Natural killer cell (primary cell): ENCODE data around the gene ELOF1. TPM values are rescaled to one million over a fixed set of nuclear protein-coding genes. Genes with fewer than 3 reads are reported as not detected.

Source experiments
- ATAC-seq, 3 donors: fragments of 150-1000 bp in 2 of 3; fragments of 200-7000 bp in 1 of 3; cut with Tn5 transposase; 1 replicate in 1 of 3; 2 replicates in 2 of 3; pipeline ENCODE4 v1.10.0; 2021; ENCODE audit warnings: mild to moderate bottlenecking in 2 of 3, moderate library complexity in 2 of 3
- DNase-seq, 2 donors: peaks; one replicate each; pipeline versions ENCODE4 v3.0.0 to v3.0.0-alpha.2; 2013 to 2021; ENCODE audit warnings: mixed read lengths in 1 of 2
- H3K27ac ChIP-seq: one replicate; pipeline ENCODE4 v1.5.1; 2013; ENCODE audit warnings: mild to moderate bottlenecking, low read length
- H3K27me3 ChIP-seq: one replicate; pipeline ENCODE4 v1.6.1; 2013; ENCODE audit warnings: low read length; ENCODE audit not compliant: control insufficient read depth, insufficient read depth
- H3K36me3 ChIP-seq: one replicate; pipeline ENCODE4 v1.6.1; 2013; ENCODE audit warnings: low read length; ENCODE audit not compliant: control insufficient read depth, insufficient read depth
- H3K4me1 ChIP-seq: one replicate; pipeline ENCODE4 v1.6.1; 2013; ENCODE audit warnings: low read length; ENCODE audit not compliant: control insufficient read depth, insufficient read depth
- H3K4me3 ChIP-seq: one replicate; pipeline ENCODE4 v1.5.1; 2013; ENCODE audit warnings: low read length
- H3K9me3 ChIP-seq: one replicate; pipeline ENCODE4 v1.6.1; 2013; ENCODE audit warnings: low read length; ENCODE audit not compliant: control insufficient read depth, insufficient read depth
- H3K27ac Mint-ChIP-seq, 2 donors: one replicate each; pipeline ENCODE4 v1.8.0; 2022; ENCODE audit warnings: mild to moderate bottlenecking in 2 of 2, mixed read lengths in 2 of 2, moderate library complexity in 1 of 2
- H3K27me3 Mint-ChIP-seq, 2 donors: one replicate each; pipeline ENCODE4 v1.8.0; 2022; ENCODE audit warnings: low read depth in 2 of 2, mixed read lengths in 2 of 2
- H3K36me3 Mint-ChIP-seq: one replicate; pipeline ENCODE4 v1.8.0; 2022; ENCODE audit warnings: mixed read lengths
- H3K4me1 Mint-ChIP-seq, 2 donors: one replicate each; pipeline ENCODE4 v1.8.0; 2022; ENCODE audit warnings: mixed read lengths in 2 of 2
- H3K4me3 Mint-ChIP-seq: one replicate; pipeline ENCODE4 v1.8.0; 2022; ENCODE audit warnings: mild to moderate bottlenecking, moderate library complexity, mixed read lengths
- H3K9me3 Mint-ChIP-seq, 2 donors: one replicate each; pipeline ENCODE4 v1.8.0; 2022; ENCODE audit warnings: mixed read lengths in 2 of 2
- CTCF ChIP-seq: fragments of 200-600 bp; IDR thresholded peaks from one replicate; pipeline ENCODE4 v1.8.0; 2022; ENCODE audit warnings: antibody characterized with exemption
- whole genome bisulfite sequencing: methylation state at CpG from one replicate; pipeline ENCODE4 v1.1.7; 2013; ENCODE audit warnings: missing lambda C conversion rate; ENCODE audit not compliant: insufficient coverage; 5-methylcytosine and 5-hydroxymethylcytosine counted together
- intact Hi-C: fragments of 100-400 bp; cut with micrococcal nuclease; formaldehyde crosslinking; loops from one replicate; pipeline ENCODE4 v1.14.2; 2022
- total RNA-seq, 4 donors: library from RNA; stranded (reverse); fragments of 120-200 nt in 1 of 4; gene quantifications; one replicate each; pipeline versions ENCODE4 v1.2.3 to v1.2.4, GENCODE V29; 2013 to 2022

ELOF1 gene
- total RNA-seq, 3 donors from 2014 or later (not counting 1 experiment from before 2014, with no cell fraction given): 46.4 to 54.2 (median 50.0) TPM

- Mint-ChIP-seq H3K4me1 (peaks cover 15 to 19% of the 10 kb centered on the region in 2 donors), H3K27ac (peak overlapping the region in 1 of 2 donors; percentile 88), H3K9me3 (no peaks in the 10 kb centered on the region), H3K27me3 (no peaks in the 10 kb centered on the region), H3K36me3 (no peaks in the 10 kb centered on the region), H3K4me3 (peak overlapping the region; percentile 56)
- H3K9me3 ChIP-seq: no peaks in the 10 kb centered on the region
- intact Hi-C loops: loop anchor here (10.0 kb wide), 1 partner anchor 133 kb away; the partner anchor contains the start of gene SWSAP1
- H3K4me3 ChIP-seq: no peak overlapping the region
- DNase-seq (no peak), ATAC-seq (no peak)
- TF ChIP-seq CTCF: no peak
- H3K4me1 ChIP-seq: peaks cover 16% of the 10 kb centered on the region
- no peaks in the 10 kb centered on the region for H3K27me3 ChIP-seq
- WGBS: 98% methylated on average over 17 of the region's 18 CpGs
- no peak overlapping the region for H3K27ac ChIP-seq
- H3K36me3 ChIP-seq: peaks cover 5% of the 10 kb centered on the region
Measured at GRCh38 chr19:11507370-11508078, 51.5 kb downstream of the ELOF1 start.

DNA sequence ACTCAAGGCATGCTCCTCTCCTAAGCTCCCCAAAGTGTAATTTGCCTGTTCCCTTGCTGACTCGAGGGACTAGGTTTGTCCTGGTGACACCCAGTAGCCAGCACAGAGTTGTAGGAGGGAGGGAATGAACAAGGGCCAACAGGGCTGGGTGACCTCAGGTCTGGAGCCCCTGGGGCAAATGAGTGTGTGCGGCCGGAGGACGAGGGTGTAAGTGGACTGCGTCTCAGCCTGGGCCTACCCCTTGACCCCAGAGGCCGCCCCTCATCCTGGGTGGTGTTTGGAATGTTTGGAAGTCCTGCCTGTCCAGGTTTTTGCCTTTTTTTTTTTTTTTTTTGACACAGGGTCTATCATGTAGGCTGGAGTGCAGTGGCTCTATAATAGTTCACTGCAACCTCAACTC is 52.1 kb downstream of the ELOF1 start:
- peaks cover 15 to 19% of the 10 kb centered on the region in 2 donors for H3K4me1 Mint-ChIP-seq
- H3K36me3 Mint-ChIP-seq: no peaks in the 10 kb centered on the region
- no peak for DNase-seq
- no peak for ATAC-seq
- H3K36me3 ChIP-seq: peaks cover 5% of the 10 kb centered on the region
- intact Hi-C loops: loop anchor here (10.0 kb wide), 1 partner anchor 132 kb away; the partner anchor contains the start of gene SWSAP1
- H3K27ac ChIP-seq: no peak overlapping the region
- H3K4me3 ChIP-seq: no peak overlapping the region
- WGBS: 100% methylated on average over 6 of the region's 6 CpGs
- peak overlapping the region; percentile 58 to 88 for H3K27ac Mint-ChIP-seq
- no peaks in the 10 kb centered on the region for H3K27me3 ChIP-seq
- no peaks in the 10 kb centered on the region for H3K9me3 Mint-ChIP-seq
- no peaks in the 10 kb centered on the region for H3K9me3 ChIP-seq
- H3K4me3 Mint-ChIP-seq: peak overlapping the region; percentile 65
- no peak for TF ChIP-seq CTCF
- H3K27me3 Mint-ChIP-seq: no peaks in the 10 kb centered on the region
- H3K4me1 ChIP-seq: peaks cover 16% of the 10 kb centered on the region

- DNase-seq (no peak), ATAC-seq (peak; percentile 7 to 11 (median 10))
- TF ChIP-seq CTCF: no peak
- H3K4me3 Mint-ChIP-seq: peak overlapping the region; percentile 95
- H3K27ac Mint-ChIP-seq: peak overlapping the region; percentile 88 to 92
- peaks cover 15 to 18% of the 10 kb centered on the region in 2 donors for H3K4me1 Mint-ChIP-seq
- no peaks in the 10 kb centered on the region for H3K9me3 Mint-ChIP-seq
- Histone ChIP-seq H3K27ac (peak overlapping the region; percentile 4), H3K27me3 (no peaks in the 10 kb centered on the region), H3K36me3 (peaks cover under 1% of the 10 kb centered on the region), H3K4me3 (peak overlapping the region; percentile 40), H3K9me3 (no peaks in the 10 kb centered on the region), H3K4me1 (peaks cover 16% of the 10 kb centered on the region)
- no peaks in the 10 kb centered on the region for H3K36me3 Mint-ChIP-seq
- intact Hi-C loops: loop anchor here (10.0 kb wide), 1 partner anchor 131 kb away; the partner anchor contains the start of gene SWSAP1
- H3K27me3 Mint-ChIP-seq: no peaks in the 10 kb centered on the region
- 27% methylated on average over 20 of the region's 20 CpGs for WGBS
Measured at GRCh38 chr19:11506101-11506555, 52.9 kb downstream of the ELOF1 start.
